GM23338 (cell line): ENCODE measurements around the gene NYAP1. TPM values are rescaled to one million over a fixed set of nuclear protein-coding genes. Genes with fewer than 3 reads are reported as not detected.

ENCODE experiments used
- ATAC-seq: fragments of 200-7000 bp; cut with Tn5 transposase; 3 replicates; pipeline ENCODE4 v1.9.1; 2020
- DNase-seq: peaks from one replicate; pipeline ENCODE4 v3.0.0-alpha.2; 2015; ENCODE audit warnings: low spot score
- H2AFZ ChIP-seq: fragments of 200-600 bp; sonication (generic); 2 replicates; pipeline ENCODE4 v1.8.0; 2016; ENCODE audit warnings: antibody characterized with exemption, mild to moderate bottlenecking, moderate library complexity
- H3F3A ChIP-seq: fragments of 200-600 bp; sonication (generic); replicated peaks from 2 replicates; pipeline ENCODE4 v1.8.0; 2017; ENCODE audit warnings: antibody characterized with exemption, mixed run types, low read depth
- H3K27ac ChIP-seq: fragments of 200-600 bp; sonication (generic); 2 replicates; pipeline ENCODE4 v1.6.1; 2016; ENCODE audit warnings: low read depth
- H3K27me3 ChIP-seq: fragments of 200-600 bp; sonication (generic); 2 replicates; pipeline ENCODE4 v1.8.0; 2016; ENCODE audit warnings: mild to moderate bottlenecking, mixed run types, moderate library complexity; ENCODE audit not compliant: insufficient read depth
- H3K36me3 ChIP-seq: fragments of 200-600 bp; sonication (generic); 2 replicates; pipeline ENCODE4 v1.8.0; 2016; ENCODE audit warnings: mild to moderate bottlenecking; ENCODE audit not compliant: insufficient read depth
- H3K4me1 ChIP-seq: fragments of 200-600 bp; sonication (generic); 2 replicates; pipeline ENCODE4 v1.8.0; 2016; ENCODE audit warnings: mild to moderate bottlenecking, moderate library complexity; ENCODE audit not compliant: insufficient read depth
- H3K4me2 ChIP-seq: fragments of 200-600 bp; sonication (generic); 2 replicates; pipeline ENCODE4 v1.7.1; 2017; ENCODE audit warnings: mixed run types
- H3K4me3 ChIP-seq: fragments of 200-600 bp; sonication (generic); 2 replicates; pipeline ENCODE4 v1.6.1; 2016; ENCODE audit warnings: mixed run types
- H3K79me2 ChIP-seq: fragments of 200-600 bp; sonication (generic); replicated peaks from 2 replicates; pipeline ENCODE4 v1.8.0; 2017; ENCODE audit warnings: mild to moderate bottlenecking; ENCODE audit not compliant: insufficient read depth
- H3K9me2 ChIP-seq: fragments of 200-600 bp; sonication (generic); 2 replicates; pipeline ENCODE4 v1.8.0; 2017; ENCODE audit not compliant: insufficient read depth
- H4K20me1 ChIP-seq: fragments of 200-600 bp; sonication (generic); replicated peaks from 2 replicates; pipeline ENCODE4 v1.8.0; 2017; ENCODE audit warnings: mild to moderate bottlenecking; ENCODE audit not compliant: insufficient read depth
- H3K27ac Mint-ChIP-seq: 2 replicates; pipeline ENCODE4 v1.8.0; 2020; ENCODE audit warnings: inconsistent platforms, mild to moderate bottlenecking, moderate library complexity, mixed read lengths
- H3K27me3 Mint-ChIP-seq: 3 replicates; pipeline ENCODE4 v1.8.0; 2022; ENCODE audit warnings: low read depth, mild to moderate bottlenecking, moderate library complexity, mixed read lengths, inconsistent platforms; ENCODE audit not compliant: insufficient read depth, poor library complexity
- H3K36me3 Mint-ChIP-seq: 3 replicates; pipeline ENCODE4 v1.8.0; 2021; ENCODE audit warnings: low read depth, mild to moderate bottlenecking, inconsistent platforms, moderate library complexity, mixed read lengths
- H3K4me1 Mint-ChIP-seq: 3 replicates; pipeline ENCODE4 v1.8.0; 2020; ENCODE audit warnings: mild to moderate bottlenecking, inconsistent platforms, mixed read lengths
- H3K4me3 Mint-ChIP-seq: 3 replicates; pipeline ENCODE4 v1.8.0; 2021; ENCODE audit warnings: moderate library complexity, mild to moderate bottlenecking, inconsistent platforms, mixed read lengths
- H3K9me3 Mint-ChIP-seq: 3 replicates; pipeline ENCODE4 v1.8.0; 2020; ENCODE audit warnings: moderate library complexity, mild to moderate bottlenecking, inconsistent platforms, mixed read lengths
- CREB1 ChIP-seq: fragments of 250-450 bp; sonication (Bioruptor Pico); IDR thresholded peaks from 2 replicates; pipeline ENCODE4 v1.5.0; 2020; ENCODE audit warnings: low read depth, mild to moderate bottlenecking, moderate library complexity
- POLR2AphosphoS5 ChIP-seq: IDR thresholded peaks from 2 replicates; pipeline ENCODE4 v1.6.1; 2016; ENCODE audit warnings: antibody characterized with exemption, low read depth
- STAT1 ChIP-seq: IDR thresholded peaks from one replicate; pipeline ENCODE4 v1.6.1; 2016; ENCODE audit warnings: antibody characterized with exemption; ENCODE audit not compliant: unreplicated experiment
- ZNF114 ChIP-seq: fragments of 250-450 bp; sonication (Bioruptor Pico); IDR thresholded peaks from 2 replicates; pipeline ENCODE4 v1.5.0; 2020; ENCODE audit warnings: mild to moderate bottlenecking, moderate library complexity
- ZNF331 ChIP-seq: fragments of 250-450 bp; sonication (Bioruptor Pico); IDR thresholded peaks from 2 replicates; pipeline ENCODE4 v1.5.0; 2020; ENCODE audit warnings: low read depth, mild to moderate bottlenecking, moderate library complexity
- polyA plus RNA-seq: library from polyadenylated mRNA; unstranded; fragments of >200 nt; fragmentation: Nextera tagmentation; extraction: Ambion mirVana; gene quantifications from 2 replicates; pipeline ENCODE4 v1.2.1, GENCODE V29; 2016
- total RNA-seq: library from RNA; depleted of rRNA; stranded (reverse); fragments of >200 nt; shearing (Covaris generic); gene quantifications from 2 replicates; pipeline ENCODE4 v1.2.3, GENCODE V29; 2014
- TF ChIP-seq, protein P1 (sequence below): fragments of 250-450 bp; sonication (Bioruptor Pico); IDR thresholded peaks from 2 replicates; pipeline ENCODE4 v1.5.0; 2020; ENCODE audit warnings: mild to moderate bottlenecking, moderate library complexity
- TF ChIP-seq, protein P2 (sequence below), 2 experiments: fragments of 200-600 bp in 1 of 2; sonication (generic) in 1 of 2; conservative IDR thresholded peaks; 2 replicates each; pipeline versions ENCODE4 v1.5.1 to v1.6.1; 2016 to 2017; ENCODE audit warnings: antibody characterized with exemption in 2 of 2, low read depth in 2 of 2, mild to moderate bottlenecking in 2 of 2, moderate library complexity in 1 of 2

Gene NYAP1
- total and polyA plus RNA-seq, 2 experiments from 2014 or later = 0.19 to 4.9 TPM

DNA sequence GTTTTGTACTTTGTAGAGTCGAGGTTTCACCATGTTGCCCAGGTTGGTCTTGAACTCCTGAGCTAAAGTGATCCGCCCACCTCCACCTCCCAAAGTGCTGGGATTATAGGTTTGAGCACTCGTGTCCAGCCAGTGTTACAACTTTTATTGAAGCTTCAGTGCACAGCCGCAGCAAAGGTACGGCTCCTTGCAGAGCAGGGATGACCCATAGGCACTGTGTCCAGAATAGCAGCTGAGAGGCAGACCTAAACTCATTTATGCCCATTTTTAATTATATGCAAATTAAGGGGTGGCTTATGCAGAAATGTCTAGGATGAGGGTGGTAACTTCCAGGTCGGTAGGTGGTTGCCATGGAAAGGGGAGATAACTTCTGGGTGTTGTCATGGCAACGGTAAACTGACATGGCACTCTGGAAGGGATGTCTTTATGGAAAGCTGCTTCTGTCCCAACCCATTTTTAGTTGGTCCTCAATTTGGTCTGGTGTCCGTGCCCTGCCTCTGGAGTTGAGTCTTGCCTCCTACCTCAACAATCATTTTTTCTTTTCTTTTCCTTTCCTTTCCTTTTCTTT lies 22.7 kb downstream of the NYAP1 start (continued):
- TF ChIP-seq, protein P1, sequence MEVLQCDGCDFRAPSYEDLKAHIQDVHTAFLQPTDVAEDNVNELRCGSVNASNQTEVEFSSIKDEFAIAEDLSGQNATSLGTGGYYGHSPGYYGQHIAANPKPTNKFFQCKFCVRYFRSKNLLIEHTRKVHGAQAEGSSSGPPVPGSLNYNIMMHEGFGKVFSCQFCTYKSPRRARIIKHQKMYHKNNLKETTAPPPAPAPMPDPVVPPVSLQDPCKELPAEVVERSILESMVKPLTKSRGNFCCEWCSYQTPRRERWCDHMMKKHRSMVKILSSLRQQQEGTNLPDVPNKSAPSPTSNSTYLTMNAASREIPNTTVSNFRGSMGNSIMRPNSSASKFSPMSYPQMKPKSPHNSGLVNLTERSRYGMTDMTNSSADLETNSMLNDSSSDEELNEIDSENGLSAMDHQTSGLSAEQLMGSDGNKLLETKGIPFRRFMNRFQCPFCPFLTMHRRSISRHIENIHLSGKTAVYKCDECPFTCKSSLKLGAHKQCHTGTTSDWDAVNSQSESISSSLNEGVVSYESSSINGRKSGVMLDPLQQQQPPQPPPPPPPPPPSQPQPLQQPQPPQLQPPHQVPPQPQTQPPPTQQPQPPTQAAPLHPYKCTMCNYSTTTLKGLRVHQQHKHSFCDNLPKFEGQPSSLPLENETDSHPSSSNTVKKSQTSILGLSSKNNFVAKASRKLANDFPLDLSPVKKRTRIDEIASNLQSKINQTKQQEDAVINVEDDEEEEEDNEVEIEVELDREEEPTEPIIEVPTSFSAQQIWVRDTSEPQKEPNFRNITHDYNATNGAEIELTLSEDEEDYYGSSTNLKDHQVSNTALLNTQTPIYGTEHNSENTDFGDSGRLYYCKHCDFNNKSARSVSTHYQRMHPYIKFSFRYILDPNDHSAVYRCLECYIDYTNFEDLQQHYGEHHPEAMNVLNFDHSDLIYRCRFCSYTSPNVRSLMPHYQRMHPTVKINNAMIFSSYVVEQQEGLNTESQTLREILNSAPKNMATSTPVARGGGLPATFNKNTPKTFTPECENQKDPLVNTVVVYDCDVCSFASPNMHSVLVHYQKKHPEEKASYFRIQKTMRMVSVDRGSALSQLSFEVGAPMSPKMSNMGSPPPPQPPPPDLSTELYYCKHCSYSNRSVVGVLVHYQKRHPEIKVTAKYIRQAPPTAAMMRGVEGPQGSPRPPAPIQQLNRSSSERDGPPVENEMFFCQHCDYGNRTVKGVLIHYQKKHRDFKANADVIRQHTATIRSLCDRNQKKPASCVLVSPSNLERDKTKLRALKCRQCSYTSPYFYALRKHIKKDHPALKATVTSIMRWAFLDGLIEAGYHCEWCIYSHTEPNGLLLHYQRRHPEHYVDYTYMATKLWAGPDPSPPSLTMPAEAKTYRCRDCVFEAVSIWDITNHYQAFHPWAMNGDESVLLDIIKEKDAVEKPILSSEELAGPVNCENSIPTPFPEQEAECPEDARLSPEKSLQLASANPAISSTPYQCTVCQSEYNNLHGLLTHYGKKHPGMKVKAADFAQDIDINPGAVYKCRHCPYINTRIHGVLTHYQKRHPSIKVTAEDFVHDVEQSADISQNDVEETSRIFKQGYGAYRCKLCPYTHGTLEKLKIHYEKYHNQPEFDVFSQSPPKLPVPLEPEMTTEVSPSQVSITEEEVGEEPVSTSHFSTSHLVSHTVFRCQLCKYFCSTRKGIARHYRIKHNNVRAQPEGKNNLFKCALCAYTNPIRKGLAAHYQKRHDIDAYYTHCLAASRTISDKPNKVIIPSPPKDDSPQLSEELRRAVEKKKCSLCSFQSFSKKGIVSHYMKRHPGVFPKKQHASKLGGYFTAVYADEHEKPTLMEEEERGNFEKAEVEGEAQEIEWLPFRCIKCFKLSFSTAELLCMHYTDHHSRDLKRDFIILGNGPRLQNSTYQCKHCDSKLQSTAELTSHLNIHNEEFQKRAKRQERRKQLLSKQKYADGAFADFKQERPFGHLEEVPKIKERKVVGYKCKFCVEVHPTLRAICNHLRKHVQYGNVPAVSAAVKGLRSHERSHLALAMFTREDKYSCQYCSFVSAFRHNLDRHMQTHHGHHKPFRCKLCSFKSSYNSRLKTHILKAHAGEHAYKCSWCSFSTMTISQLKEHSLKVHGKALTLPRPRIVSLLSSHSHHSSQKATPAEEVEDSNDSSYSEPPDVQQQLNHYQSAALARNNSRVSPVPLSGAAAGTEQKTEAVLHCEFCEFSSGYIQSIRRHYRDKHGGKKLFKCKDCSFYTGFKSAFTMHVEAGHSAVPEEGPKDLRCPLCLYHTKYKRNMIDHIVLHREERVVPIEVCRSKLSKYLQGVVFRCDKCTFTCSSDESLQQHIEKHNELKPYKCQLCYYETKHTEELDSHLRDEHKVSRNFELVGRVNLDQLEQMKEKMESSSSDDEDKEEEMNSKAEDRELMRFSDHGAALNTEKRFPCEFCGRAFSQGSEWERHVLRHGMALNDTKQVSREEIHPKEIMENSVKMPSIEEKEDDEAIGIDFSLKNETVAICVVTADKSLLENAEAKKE (CRISPR knock-in tag) = no peak
- TF ChIP-seq STAT1 (no peak), POLR2AphosphoS5 (no peak), ZNF114 (CRISPR knock-in tag) (no peak), ZNF331 (no peak)
- TF ChIP-seq, protein P2, sequence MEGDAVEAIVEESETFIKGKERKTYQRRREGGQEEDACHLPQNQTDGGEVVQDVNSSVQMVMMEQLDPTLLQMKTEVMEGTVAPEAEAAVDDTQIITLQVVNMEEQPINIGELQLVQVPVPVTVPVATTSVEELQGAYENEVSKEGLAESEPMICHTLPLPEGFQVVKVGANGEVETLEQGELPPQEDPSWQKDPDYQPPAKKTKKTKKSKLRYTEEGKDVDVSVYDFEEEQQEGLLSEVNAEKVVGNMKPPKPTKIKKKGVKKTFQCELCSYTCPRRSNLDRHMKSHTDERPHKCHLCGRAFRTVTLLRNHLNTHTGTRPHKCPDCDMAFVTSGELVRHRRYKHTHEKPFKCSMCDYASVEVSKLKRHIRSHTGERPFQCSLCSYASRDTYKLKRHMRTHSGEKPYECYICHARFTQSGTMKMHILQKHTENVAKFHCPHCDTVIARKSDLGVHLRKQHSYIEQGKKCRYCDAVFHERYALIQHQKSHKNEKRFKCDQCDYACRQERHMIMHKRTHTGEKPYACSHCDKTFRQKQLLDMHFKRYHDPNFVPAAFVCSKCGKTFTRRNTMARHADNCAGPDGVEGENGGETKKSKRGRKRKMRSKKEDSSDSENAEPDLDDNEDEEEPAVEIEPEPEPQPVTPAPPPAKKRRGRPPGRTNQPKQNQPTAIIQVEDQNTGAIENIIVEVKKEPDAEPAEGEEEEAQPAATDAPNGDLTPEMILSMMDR (conservative IDR thresholded peaks at IDR 0.05; ENCODE audit: low read depth in 2 of 2) = no peak

DNA sequence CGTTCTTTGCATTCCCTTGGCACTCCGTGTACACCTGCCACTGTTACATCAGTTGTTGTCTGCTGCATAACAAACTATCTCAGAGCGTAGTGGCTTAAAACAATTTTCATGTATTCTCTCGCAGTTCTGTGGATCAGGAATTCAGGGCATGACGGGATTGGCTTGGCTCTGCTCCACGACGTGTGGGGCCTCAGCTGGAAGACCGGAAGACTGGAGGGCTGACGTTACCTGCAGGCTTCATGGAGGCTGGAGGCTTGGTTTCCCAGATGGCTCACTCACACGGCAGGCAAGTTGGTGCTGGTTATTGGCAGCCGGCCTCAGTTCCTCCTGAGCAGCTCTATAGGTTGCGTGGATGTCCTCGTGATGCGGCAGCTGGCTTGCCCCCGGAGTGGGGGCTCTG lies 25.5 kb downstream of the NYAP1 start:
- ATAC-seq (no peak), DNase-seq (no peak)
- Histone ChIP-seq H3F3A (no peaks in the 10 kb centered on the region), H3K27ac (no peak overlapping the region), H3K4me2 (no peak overlapping the region), H3K36me3 (no peaks in the 10 kb centered on the region), H3K9me2 (no peaks in the 10 kb centered on the region), H3K79me2 (no peaks in the 10 kb centered on the region), H2AFZ (peak overlapping the region; percentile 63; the same call in 1 of the 2 replicates), H3K4me1 (no peaks in the 10 kb centered on the region), H3K4me3 (no peak overlapping the region), H4K20me1 (no peaks in the 10 kb centered on the region), H3K27me3 (no peaks in the 10 kb centered on the region)
- Mint-ChIP-seq H3K36me3 (no peaks in the 10 kb centered on the region), H3K27me3 (no peaks in the 10 kb centered on the region), H3K27ac (no peak overlapping the region), H3K4me1 (no peaks in the 10 kb centered on the region), H3K9me3 (no peaks in the 10 kb centered on the region), H3K4me3 (no peak overlapping the region)
- TF ChIP-seq, protein P1 (CRISPR knock-in tag) = no peak
- TF ChIP-seq POLR2AphosphoS5 = no peak
- TF ChIP-seq CREB1 (CRISPR knock-in tag) = no peak
